ENCODE data around the gene DNM3. TPM values are rescaled to one million over a fixed set of nuclear protein-coding genes. Genes with fewer than 3 reads are reported as not detected.

Gene DNM3
- total RNA-seq, 1 experiment from 2014 or later, result 2.7 TPM

GRCh38 chr1:172140591-172140990 lies 299.3 kb downstream of the DNM3 start:
- peaks cover 18 to 28% of the 10 kb centered on the region in 2 experiments for H3K4me1 Mint-ChIP-seq
- no peak overlapping the region for H3K14ac ChIP-seq (ENCODE audit: insufficient read depth, low read length)
- no peak overlapping the region for H4K8ac ChIP-seq (replicated peaks; ENCODE audit: insufficient read length, low read depth, low read length)
- H2BK120ac ChIP-seq (ENCODE audit: low read depth, low read length, poor library complexity, severe bottlenecking), result no peak overlapping the region
- no peak overlapping the region for H3K9ac ChIP-seq (ENCODE audit: extremely low read depth, insufficient read length, low read length)
- H4K20me1 ChIP-seq (ENCODE audit: control insufficient read depth, insufficient read depth, insufficient read length), result no peaks in the 10 kb centered on the region
- H3K79me1 ChIP-seq (ENCODE audit: insufficient read depth, low read depth, low read length, poor library complexity, severe bottlenecking), result no peaks in the 10 kb centered on the region
- H2BK20ac ChIP-seq (ENCODE audit: low read depth, low read length, poor library complexity, severe bottlenecking), result no peak overlapping the region
- no peaks in the 10 kb centered on the region for H3K79me2 ChIP-seq (ENCODE audit: insufficient read depth, low read length)
- no peak for DNase-seq
- H3K9me3 ChIP-seq (ENCODE audit: control insufficient read depth, low read depth, low read length), result no peaks in the 10 kb centered on the region
- H2BK12ac ChIP-seq (ENCODE audit: insufficient read length, low read depth, low read length), result no peak overlapping the region
- H3K27ac Mint-ChIP-seq, result no peak overlapping the region
- H3K27ac ChIP-seq (ENCODE audit: insufficient read length, low read depth, low read length), result no peak overlapping the region
- H4K5ac ChIP-seq (ENCODE audit: insufficient read length, low read depth, low read length), result no peak overlapping the region
- H3K27me3 ChIP-seq (ENCODE audit: insufficient read depth, low read length), result no peaks in the 10 kb centered on the region
- H4K91ac ChIP-seq (ENCODE audit: insufficient read length, low read depth, low read length), result no peak overlapping the region
- H3K23ac ChIP-seq (ENCODE audit: insufficient read length, low read depth, low read length), result no peak overlapping the region
- H3K23me2 ChIP-seq (ENCODE audit: insufficient read length, low read depth, low read length, poor library complexity, severe bottlenecking), result no peaks in the 10 kb centered on the region
- no peaks in the 10 kb centered on the region for H3K36me3 Mint-ChIP-seq (ENCODE audit: insufficient read depth in 1 of 3, low read depth in 3 of 3)
- H3K4me3 Mint-ChIP-seq, result no peak overlapping the region
- H3K4me2 ChIP-seq (ENCODE audit: insufficient read depth, insufficient read length, low read length), result no peak overlapping the region
- no peaks in the 10 kb centered on the region for H3K27me3 Mint-ChIP-seq (ENCODE audit: low read depth)
- H3T11ph ChIP-seq (ENCODE audit: low read length), result no peak overlapping the region
- H2BK5ac ChIP-seq (ENCODE audit: insufficient read length, low read length), result no peak overlapping the region
- H3K4me1 ChIP-seq (ENCODE audit: insufficient read depth, low read length), result no peaks in the 10 kb centered on the region
- no peak overlapping the region for H3K18ac ChIP-seq (ENCODE audit: insufficient read length, low read depth, low read length)
- H2BK15ac ChIP-seq (ENCODE audit: low read depth, low read length), result no peak overlapping the region
- H3K56ac ChIP-seq (ENCODE audit: insufficient read length, low read depth, low read length), result no peak overlapping the region
- no peak for TF ChIP-seq CTCF (conservative IDR thresholded peaks at IDR 0.05)
- H3K9me3 Mint-ChIP-seq, result no peaks in the 10 kb centered on the region
- no peak overlapping the region for H3K4ac ChIP-seq (ENCODE audit: low read depth, low read length)
- H2AFZ ChIP-seq (ENCODE audit: low read length), result no peak overlapping the region
- H2AK5ac ChIP-seq (ENCODE audit: insufficient read length, low read length), result no peak overlapping the region
